Measurements from ENCODE around the gene MTAP. TPM values are rescaled to one million over a fixed set of nuclear protein-coding genes. Genes with fewer than 3 reads are reported as not detected.

The MTAP gene
- polyA plus RNA-seq, 3 donors = 7.4 to 11.3 (median 7.8) TPM

DNA sequence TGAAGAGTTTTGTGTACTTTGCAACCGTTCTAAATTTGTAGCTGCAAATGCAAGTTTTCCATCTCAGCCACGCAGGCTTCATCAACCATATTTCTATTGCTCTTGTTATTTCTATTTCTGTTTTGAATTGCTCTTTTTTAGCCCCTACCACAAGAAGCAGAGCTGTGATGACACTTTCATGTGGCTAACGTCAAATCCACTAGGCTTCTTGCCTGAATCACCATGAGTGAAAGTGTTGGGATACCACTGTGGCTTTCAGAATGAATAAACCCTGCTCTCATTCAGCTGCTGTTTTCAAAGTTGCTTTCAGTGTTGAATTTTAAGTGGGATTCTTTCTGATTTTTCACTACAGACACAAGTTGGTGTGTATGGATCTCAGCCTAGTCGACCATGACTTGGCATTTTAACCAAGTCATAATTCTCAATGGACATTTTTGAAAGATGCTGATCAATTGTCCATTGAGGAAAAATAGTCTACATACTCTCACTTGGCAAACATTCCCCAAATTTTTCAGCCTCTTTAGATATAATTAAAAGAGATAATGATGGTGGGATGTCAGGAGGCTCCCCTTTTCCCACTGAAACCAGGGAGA, 41.0 kb upstream of the MTAP start:
- intact Hi-C loops (cut with micrococcal nuclease) = no loop called here
- no CpG with 5 or more reads among the region's 4 CpGs for WGBS (ENCODE audit: insufficient coverage)
- TF ChIP-seq, protein P1, sequence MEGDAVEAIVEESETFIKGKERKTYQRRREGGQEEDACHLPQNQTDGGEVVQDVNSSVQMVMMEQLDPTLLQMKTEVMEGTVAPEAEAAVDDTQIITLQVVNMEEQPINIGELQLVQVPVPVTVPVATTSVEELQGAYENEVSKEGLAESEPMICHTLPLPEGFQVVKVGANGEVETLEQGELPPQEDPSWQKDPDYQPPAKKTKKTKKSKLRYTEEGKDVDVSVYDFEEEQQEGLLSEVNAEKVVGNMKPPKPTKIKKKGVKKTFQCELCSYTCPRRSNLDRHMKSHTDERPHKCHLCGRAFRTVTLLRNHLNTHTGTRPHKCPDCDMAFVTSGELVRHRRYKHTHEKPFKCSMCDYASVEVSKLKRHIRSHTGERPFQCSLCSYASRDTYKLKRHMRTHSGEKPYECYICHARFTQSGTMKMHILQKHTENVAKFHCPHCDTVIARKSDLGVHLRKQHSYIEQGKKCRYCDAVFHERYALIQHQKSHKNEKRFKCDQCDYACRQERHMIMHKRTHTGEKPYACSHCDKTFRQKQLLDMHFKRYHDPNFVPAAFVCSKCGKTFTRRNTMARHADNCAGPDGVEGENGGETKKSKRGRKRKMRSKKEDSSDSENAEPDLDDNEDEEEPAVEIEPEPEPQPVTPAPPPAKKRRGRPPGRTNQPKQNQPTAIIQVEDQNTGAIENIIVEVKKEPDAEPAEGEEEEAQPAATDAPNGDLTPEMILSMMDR (IDR thresholded peaks at IDR 0.05) = no peak

DNA sequence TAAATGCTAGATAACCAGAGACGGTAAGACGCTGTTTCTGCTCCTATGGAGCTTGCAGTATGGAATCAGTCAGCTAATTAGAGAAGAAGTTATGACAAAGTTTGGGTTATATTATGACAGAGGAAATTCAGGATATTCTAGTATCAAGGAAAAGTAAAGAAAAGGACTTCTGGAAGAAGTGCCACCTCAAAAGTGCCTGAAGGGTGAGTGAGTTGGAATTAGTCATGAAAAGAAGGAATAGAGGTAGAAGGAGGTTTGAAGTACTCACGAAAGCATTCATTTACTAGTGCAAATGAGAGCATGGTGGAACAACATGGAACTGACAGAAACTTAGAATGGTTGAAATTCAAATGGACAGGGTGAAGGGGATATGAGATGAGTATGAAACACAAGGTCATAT, 40.4 kb upstream of the MTAP start:
- Mint-ChIP-seq H3K9me3 (peaks cover 0 to 4% (median 2%) of the 10 kb centered on the region in 7 donors), H3K27ac (no peak overlapping the region), H3K27me3 (ENCODE audit: low read depth in 3 of 3) (peaks cover 0 to 5% (median 4%) of the 10 kb centered on the region in 3 donors), H3K4me1 (peaks cover 9% of the 10 kb centered on the region), H3K36me3 (no peaks in the 10 kb centered on the region), H3K4me3 (no peak overlapping the region)
- H3K4me1 ChIP-seq (ENCODE audit: control insufficient read depth in 1 of 2, insufficient read depth in 2 of 2, low read length in 2 of 2) = peaks cover 0 to 4% of the 10 kb centered on the region in 2 donors
- H3K9ac ChIP-seq (ENCODE audit: insufficient read depth, low read length, poor library complexity, severe bottlenecking) = no peak overlapping the region
- TF ChIP-seq, protein P1 (IDR thresholded peaks at IDR 0.05) = no peak
- no peak overlapping the region for H3K4me2 ChIP-seq (replicated peaks; ENCODE audit: extremely low read depth, low read length, poor library complexity, severe bottlenecking)
- no peak overlapping the region for H2AFZ ChIP-seq (ENCODE audit: insufficient read depth, low read depth, low read length, poor library complexity, severe bottlenecking)
- no peak overlapping the region for H3K27ac ChIP-seq (ENCODE audit: low read depth in 1 of 2, low read length in 2 of 2)
- WGBS (ENCODE audit: insufficient coverage) = 90% methylated on average over 3 of the region's 3 CpGs
- no peak for DNase-seq
- H3K79me2 ChIP-seq (ENCODE audit: insufficient read depth, low read length) = no peaks in the 10 kb centered on the region
- no peaks in the 10 kb centered on the region for H3K27me3 ChIP-seq (ENCODE audit: control insufficient read depth in 2 of 2, insufficient read depth in 2 of 2, low read length in 2 of 2)
- intact Hi-C loops (cut with micrococcal nuclease) = no loop called here
- no peak overlapping the region for H3K4me3 ChIP-seq (replicated peaks in 1 of 3; ENCODE audit: low read depth in 2 of 3, low read length in 3 of 3)
- no peaks in the 10 kb centered on the region for H3K9me3 ChIP-seq (replicated peaks in 1 of 2; ENCODE audit: control insufficient read depth in 1 of 2, insufficient read depth in 1 of 2, low read length in 2 of 2)
- no peaks in the 10 kb centered on the region for H3K36me3 ChIP-seq (replicated peaks in 1 of 2; ENCODE audit: control insufficient read depth in 1 of 2, insufficient read depth in 2 of 2, low read length in 2 of 2)
- H4K20me1 ChIP-seq (ENCODE audit: insufficient read depth, low read length) = no peaks in the 10 kb centered on the region

More for the DNA sequence above, 41.0 kb upstream of the MTAP start:
- Mint-ChIP-seq H3K4me3 (no peak overlapping the region), H3K27ac (no peak overlapping the region), H3K9me3 (peaks cover 0 to 4% (median 2%) of the 10 kb centered on the region in 7 donors), H3K4me1 (peaks cover 9% of the 10 kb centered on the region), H3K36me3 (no peaks in the 10 kb centered on the region), H3K27me3 (ENCODE audit: low read depth in 3 of 3) (peaks cover 0 to 5% (median 4%) of the 10 kb centered on the region in 3 donors)
- H3K27me3 ChIP-seq (ENCODE audit: control insufficient read depth in 2 of 2, insufficient read depth in 2 of 2, low read length in 2 of 2) = no peaks in the 10 kb centered on the region
- no peak overlapping the region for H3K4me3 ChIP-seq (replicated peaks in 1 of 3; ENCODE audit: low read depth in 2 of 3, low read length in 3 of 3)
- H2AFZ ChIP-seq (ENCODE audit: insufficient read depth, low read depth, low read length, poor library complexity, severe bottlenecking) = no peak overlapping the region
- H3K27ac ChIP-seq (ENCODE audit: low read depth in 1 of 2, low read length in 2 of 2) = no peak overlapping the region
- no peaks in the 10 kb centered on the region for H3K9me3 ChIP-seq (replicated peaks in 1 of 2; ENCODE audit: control insufficient read depth in 1 of 2, insufficient read depth in 1 of 2, low read length in 2 of 2)
- no peaks in the 10 kb centered on the region for H3K79me2 ChIP-seq (ENCODE audit: insufficient read depth, low read length)
- H3K36me3 ChIP-seq (replicated peaks in 1 of 2; ENCODE audit: control insufficient read depth in 1 of 2, insufficient read depth in 2 of 2, low read length in 2 of 2) = no peaks in the 10 kb centered on the region
- no peak for DNase-seq
- no peak overlapping the region for H3K4me2 ChIP-seq (replicated peaks; ENCODE audit: extremely low read depth, low read length, poor library complexity, severe bottlenecking)
- H3K9ac ChIP-seq (ENCODE audit: insufficient read depth, low read length, poor library complexity, severe bottlenecking) = no peak overlapping the region
- H4K20me1 ChIP-seq (ENCODE audit: insufficient read depth, low read length) = no peaks in the 10 kb centered on the region
- H3K4me1 ChIP-seq (ENCODE audit: control insufficient read depth in 1 of 2, insufficient read depth in 2 of 2, low read length in 2 of 2) = peaks cover 0 to 4% of the 10 kb centered on the region in 2 donors
